ENCODE results near the gene ZNF865. TPM values are rescaled to one million over a fixed set of nuclear protein-coding genes. Genes with fewer than 3 reads are reported as not detected.

The ZNF865 gene
- total and polyA plus RNA-seq, 10 of the 15 experiments (the other 5 are each of a cell fraction or from before 2014, with no cell fraction given), result 0.02 to 18.3 (median 0.90) TPM

DNA sequence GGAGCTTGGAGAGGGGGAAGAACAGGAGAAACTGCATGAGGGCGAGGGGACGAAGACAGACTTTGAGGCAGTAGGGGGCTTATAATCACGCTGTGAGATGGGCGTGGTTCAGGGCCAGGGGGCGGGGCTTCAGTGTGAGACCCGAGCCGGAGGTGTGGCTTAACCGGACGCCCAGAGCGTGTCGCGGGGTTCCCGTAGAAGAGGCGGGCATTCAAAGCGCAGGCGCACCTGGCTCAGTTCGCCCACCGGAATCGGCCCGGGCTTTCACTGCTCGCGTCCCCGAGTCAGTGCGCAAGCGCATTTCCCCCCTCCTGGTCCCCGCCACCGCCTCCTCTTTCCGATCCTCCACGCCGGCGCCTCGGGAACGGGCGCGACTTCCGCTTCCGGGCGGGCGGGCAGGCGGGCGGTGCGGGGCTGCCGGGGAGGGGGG is 225 bp upstream of the ZNF865 start (continued):
- 0 out of 2 replicates have a peak, but pooled peaks have one; percentile 8 for TF ChIP-seq POLR2AphosphoS5 (IDR thresholded peaks at IDR 0.05; ENCODE audit: low read length)
- TF ChIP-seq TCF3 (IDR thresholded peaks at IDR 0.05; ENCODE audit: borderline replicate concordance, insufficient read depth, low read depth, low read length), result 0 out of 2 replicates have a peak, but pooled peaks have one; percentile 9
- TF ChIP-seq, protein P1, sequence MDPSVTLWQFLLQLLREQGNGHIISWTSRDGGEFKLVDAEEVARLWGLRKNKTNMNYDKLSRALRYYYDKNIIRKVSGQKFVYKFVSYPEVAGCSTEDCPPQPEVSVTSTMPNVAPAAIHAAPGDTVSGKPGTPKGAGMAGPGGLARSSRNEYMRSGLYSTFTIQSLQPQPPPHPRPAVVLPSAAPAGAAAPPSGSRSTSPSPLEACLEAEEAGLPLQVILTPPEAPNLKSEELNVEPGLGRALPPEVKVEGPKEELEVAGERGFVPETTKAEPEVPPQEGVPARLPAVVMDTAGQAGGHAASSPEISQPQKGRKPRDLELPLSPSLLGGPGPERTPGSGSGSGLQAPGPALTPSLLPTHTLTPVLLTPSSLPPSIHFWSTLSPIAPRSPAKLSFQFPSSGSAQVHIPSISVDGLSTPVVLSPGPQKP (IDR thresholded peaks at IDR 0.05; ENCODE audit: low read depth, low read length), result peak; percentile 51; the same call in 1 of the 2 replicates

DNA sequence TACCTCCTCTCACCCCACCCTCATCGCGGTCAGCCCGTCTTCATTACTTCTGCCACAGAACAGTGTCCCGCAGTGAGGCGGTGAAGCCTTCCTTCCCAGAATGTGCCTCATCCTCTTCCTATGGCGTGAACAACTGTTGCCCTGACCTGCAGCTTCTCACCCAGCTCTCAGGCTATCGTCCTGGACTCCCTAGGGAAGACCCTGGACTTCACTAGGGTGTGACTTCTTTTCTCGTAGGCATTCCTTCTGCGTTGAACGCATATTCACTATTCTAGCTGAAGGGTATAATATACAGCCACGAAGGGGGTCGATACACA is 982 bp downstream of the ZNF865 start:
- POLR2A ChIA-PET, result interaction anchor here (0.6 to 2.4 kb wide), 13 partner anchors 18 to 199 kb away, joined by 3 to 21 read pairs (median 4); partner anchors contain the start of genes UBE2S, ZNF580, ZNF628 and ZNF784
- FAIRE-seq, result no peak
- TF ChIP-seq POLR2A (IDR thresholded peaks at IDR 0.05; ENCODE audit: low read depth, low read length), result peak; percentile 36; the same call in 1 of the 2 replicates
- no peak for TF ChIP-seq CHD2 (IDR thresholded peaks at IDR 0.05; ENCODE audit: borderline replicate concordance, low read depth, low read length)
- peak; percentile 92; the same call in 1 of the 2 replicates for TF ChIP-seq HDGF (IDR thresholded peaks at IDR 0.05)
- TF ChIP-seq, protein P2, sequence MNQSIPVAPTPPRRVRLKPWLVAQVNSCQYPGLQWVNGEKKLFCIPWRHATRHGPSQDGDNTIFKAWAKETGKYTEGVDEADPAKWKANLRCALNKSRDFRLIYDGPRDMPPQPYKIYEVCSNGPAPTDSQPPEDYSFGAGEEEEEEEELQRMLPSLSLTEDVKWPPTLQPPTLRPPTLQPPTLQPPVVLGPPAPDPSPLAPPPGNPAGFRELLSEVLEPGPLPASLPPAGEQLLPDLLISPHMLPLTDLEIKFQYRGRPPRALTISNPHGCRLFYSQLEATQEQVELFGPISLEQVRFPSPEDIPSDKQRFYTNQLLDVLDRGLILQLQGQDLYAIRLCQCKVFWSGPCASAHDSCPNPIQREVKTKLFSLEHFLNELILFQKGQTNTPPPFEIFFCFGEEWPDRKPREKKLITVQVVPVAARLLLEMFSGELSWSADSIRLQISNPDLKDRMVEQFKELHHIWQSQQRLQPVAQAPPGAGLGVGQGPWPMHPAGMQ (IDR thresholded peaks at IDR 0.05; ENCODE audit: borderline replicate concordance), result no peak
- TF ChIP-seq, protein P3, sequence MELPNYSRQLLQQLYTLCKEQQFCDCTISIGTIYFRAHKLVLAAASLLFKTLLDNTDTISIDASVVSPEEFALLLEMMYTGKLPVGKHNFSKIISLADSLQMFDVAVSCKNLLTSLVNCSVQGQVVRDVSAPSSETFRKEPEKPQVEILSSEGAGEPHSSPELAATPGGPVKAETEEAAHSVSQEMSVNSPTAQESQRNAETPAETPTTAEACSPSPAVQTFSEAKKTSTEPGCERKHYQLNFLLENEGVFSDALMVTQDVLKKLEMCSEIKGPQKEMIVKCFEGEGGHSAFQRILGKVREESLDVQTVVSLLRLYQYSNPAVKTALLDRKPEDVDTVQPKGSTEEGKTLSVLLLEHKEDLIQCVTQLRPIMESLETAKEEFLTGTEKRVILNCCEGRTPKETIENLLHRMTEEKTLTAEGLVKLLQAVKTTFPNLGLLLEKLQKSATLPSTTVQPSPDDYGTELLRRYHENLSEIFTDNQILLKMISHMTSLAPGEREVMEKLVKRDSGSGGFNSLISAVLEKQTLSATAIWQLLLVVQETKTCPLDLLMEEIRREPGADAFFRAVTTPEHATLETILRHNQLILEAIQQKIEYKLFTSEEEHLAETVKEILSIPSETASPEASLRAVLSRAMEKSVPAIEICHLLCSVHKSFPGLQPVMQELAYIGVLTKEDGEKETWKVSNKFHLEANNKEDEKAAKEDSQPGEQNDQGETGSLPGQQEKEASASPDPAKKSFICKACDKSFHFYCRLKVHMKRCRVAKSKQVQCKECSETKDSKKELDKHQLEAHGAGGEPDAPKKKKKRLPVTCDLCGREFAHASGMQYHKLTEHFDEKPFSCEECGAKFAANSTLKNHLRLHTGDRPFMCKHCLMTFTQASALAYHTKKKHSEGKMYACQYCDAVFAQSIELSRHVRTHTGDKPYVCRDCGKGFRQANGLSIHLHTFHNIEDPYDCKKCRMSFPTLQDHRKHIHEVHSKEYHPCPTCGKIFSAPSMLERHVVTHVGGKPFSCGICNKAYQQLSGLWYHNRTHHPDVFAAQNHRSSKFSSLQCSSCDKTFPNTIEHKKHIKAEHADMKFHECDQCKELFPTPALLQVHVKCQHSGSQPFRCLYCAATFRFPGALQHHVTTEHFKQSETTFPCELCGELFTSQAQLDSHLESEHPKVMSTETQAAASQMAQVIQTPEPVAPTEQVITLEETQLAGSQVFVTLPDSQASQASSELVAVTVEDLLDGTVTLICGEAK (IDR thresholded peaks at IDR 0.05; ENCODE audit: borderline replicate concordance), result no peak
- 0 out of 2 replicates have a peak, but pooled peaks have one; percentile 1 for TF ChIP-seq HCFC1 (IDR thresholded peaks at IDR 0.05; ENCODE audit: low read length)
- peak; percentile 17; the same call in 1 of the 2 replicates for TF ChIP-seq SIN3A (IDR thresholded peaks at IDR 0.05; ENCODE audit: low read depth, low read length)
- TF ChIP-seq, protein P4, sequence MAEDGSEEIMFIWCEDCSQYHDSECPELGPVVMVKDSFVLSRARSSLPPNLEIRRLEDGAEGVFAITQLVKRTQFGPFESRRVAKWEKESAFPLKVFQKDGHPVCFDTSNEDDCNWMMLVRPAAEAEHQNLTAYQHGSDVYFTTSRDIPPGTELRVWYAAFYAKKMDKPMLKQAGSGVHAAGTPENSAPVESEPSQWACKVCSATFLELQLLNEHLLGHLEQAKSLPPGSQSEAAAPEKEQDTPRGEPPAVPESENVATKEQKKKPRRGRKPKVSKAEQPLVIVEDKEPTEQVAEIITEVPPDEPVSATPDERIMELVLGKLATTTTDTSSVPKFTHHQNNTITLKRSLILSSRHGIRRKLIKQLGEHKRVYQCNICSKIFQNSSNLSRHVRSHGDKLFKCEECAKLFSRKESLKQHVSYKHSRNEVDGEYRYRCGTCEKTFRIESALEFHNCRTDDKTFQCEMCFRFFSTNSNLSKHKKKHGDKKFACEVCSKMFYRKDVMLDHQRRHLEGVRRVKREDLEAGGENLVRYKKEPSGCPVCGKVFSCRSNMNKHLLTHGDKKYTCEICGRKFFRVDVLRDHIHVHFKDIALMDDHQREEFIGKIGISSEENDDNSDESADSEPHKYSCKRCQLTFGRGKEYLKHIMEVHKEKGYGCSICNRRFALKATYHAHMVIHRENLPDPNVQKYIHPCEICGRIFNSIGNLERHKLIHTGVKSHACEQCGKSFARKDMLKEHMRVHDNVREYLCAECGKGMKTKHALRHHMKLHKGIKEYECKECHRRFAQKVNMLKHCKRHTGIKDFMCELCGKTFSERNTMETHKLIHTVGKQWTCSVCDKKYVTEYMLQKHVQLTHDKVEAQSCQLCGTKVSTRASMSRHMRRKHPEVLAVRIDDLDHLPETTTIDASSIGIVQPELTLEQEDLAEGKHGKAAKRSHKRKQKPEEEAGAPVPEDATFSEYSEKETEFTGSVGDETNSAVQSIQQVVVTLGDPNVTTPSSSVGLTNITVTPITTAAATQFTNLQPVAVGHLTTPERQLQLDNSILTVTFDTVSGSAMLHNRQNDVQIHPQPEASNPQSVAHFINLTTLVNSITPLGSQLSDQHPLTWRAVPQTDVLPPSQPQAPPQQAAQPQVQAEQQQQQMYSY (CRISPR knock-in tag; IDR thresholded peaks at IDR 0.05), result no peak

More for the DNA sequence above, 982 bp downstream of the ZNF865 start:
- peaks cover 2% of the 10 kb centered on the region; the same call in 1 of the 3 replicates for H3K9me3 ChIP-seq (replicated peaks; ENCODE audit: control insufficient read depth, insufficient read depth, low read length)
- H2AFZ ChIP-seq (ENCODE audit: control insufficient read depth, low read depth, low read length), result no peak overlapping the region
- DNase-seq (ENCODE audit: low read depth, low spot score), result no peak
- H3K4me2 ChIP-seq (ENCODE audit: control insufficient read depth, insufficient read depth), result peak overlapping the region; percentile 86
- H3K27me3 ChIP-seq (replicated peaks in 1 of 2; ENCODE audit: control insufficient read depth in 2 of 2, insufficient read depth in 2 of 2, low read length in 1 of 2), result no peaks in the 10 kb centered on the region
- peaks cover 29% of the 10 kb centered on the region for H3K79me2 ChIP-seq (ENCODE audit: control insufficient read depth, insufficient read depth, low read length)
- ChIA-PET SMC1A (ENCODE audit: uncharacterized antibody, unreplicated experiment) (interaction anchor here (0.8 to 2.2 kb wide), 13 partner anchors 8 to 130 kb away, joined by 3 to 10 read pairs (median 5); partner anchors contain the start of genes ZNF628 and ZNF784), RAD21 (ENCODE audit: unreplicated experiment) (interaction anchor here (0.7 to 3.3 kb wide), 12 partner anchors 14 to 326 kb away, joined by 3 to 29 read pairs (median 4); partner anchors contain the start of genes CCDC106, HSPBP1, ZNF628 and ZNF784), CTCF (interaction anchor here (0.6 to 4.6 kb wide), 22 partner anchors 12 to 267 kb away, joined by 3 to 76 read pairs (median 5); partner anchors contain the start of genes ISOC2, KMT5C, TMEM238 and U2AF2)
- in situ Hi-C loops (cut with MboI), result no loop called here
- no TSS peak for BruUV-seq (replicated peaks)
- ATAC-seq, result no peak
- no peaks in the 10 kb centered on the region for H4K20me1 ChIP-seq (ENCODE audit: control insufficient read depth, insufficient read depth)
- H3K9ac ChIP-seq (ENCODE audit: control insufficient read depth, insufficient read depth, low read length), result peak overlapping the region; percentile 77
- peaks cover 4% of the 10 kb centered on the region; the same call in 1 of the 2 replicates for H3K4me1 ChIP-seq (ENCODE audit: control insufficient read depth, insufficient read depth, low read length)
- H3K4me3 ChIP-seq, result peak overlapping the region; percentile 69
- intact Hi-C loops (cut with micrococcal nuclease; ENCODE audit: unreplicated experiment), result loop anchor here (1.0 kb wide), 1 partner anchor 89 kb away; no protein-coding TSS in a partner anchor
- 13% methylated on average over 12 of the region's 12 CpGs for WGBS (ENCODE audit: insufficient coverage, insufficient replicate concordance, low lambda C conversion rate, missing lambda C conversion rate)
- H3K36me3 ChIP-seq (ENCODE audit: control insufficient read depth in 2 of 2, insufficient read depth in 2 of 2, low read length in 1 of 2), result peaks cover 0 to 12% of the 10 kb centered on the region in 2 experiments
- peak overlapping the region; percentile 90; the same call in 1 of the 2 replicates for H3K27ac ChIP-seq (ENCODE audit: control insufficient read depth, insufficient read depth)
